ENCODE measurements around the gene BABAM2.

The BABAM2 gene

GRCh38 chr2:28343184-28343942 lies 452.8 kb downstream of the BABAM2 start:
- DNase-seq (ENCODE audit: low read depth in 3 of 3) = no peak

- no peak for DNase-seq (ENCODE audit: low read depth in 3 of 3)
Measured at GRCh38 chr2:28343971-28344715, 453.6 kb downstream of the BABAM2 start.

GRCh38 chr2:28344756-28345373 lies 454.3 kb downstream of the BABAM2 start:
- DNase-seq (ENCODE audit: low read depth in 3 of 3) = no peak

GRCh38 chr2:28345619-28346018 lies 455.1 kb downstream of the BABAM2 start:
- no peak for DNase-seq (ENCODE audit: low read depth in 3 of 3)

- no peak for DNase-seq (ENCODE audit: low read depth in 3 of 3)
Measured at GRCh38 chr2:28346587-28346986, 456.1 kb downstream of the BABAM2 start.

- DNase-seq (ENCODE audit: low read depth in 3 of 3) = no peak
Measured at GRCh38 chr2:28347193-28347592, 456.7 kb downstream of the BABAM2 start.

GRCh38 chr2:28347596-28347995 lies 457.1 kb downstream of the BABAM2 start:
- no peak for DNase-seq (ENCODE audit: low read depth in 3 of 3)

GRCh38 chr2:28348149-28348567 lies 457.6 kb downstream of the BABAM2 start:
- DNase-seq (ENCODE audit: low read depth in 3 of 3) = peak in 1 of 3 experiments; percentile 38

- no peak for DNase-seq (ENCODE audit: low read depth in 3 of 3)
Measured at GRCh38 chr2:28348921-28349320, 458.4 kb downstream of the BABAM2 start.

- no peak for DNase-seq (ENCODE audit: low read depth in 3 of 3)
Measured at GRCh38 chr2:28349546-28350165, 459.1 kb downstream of the BABAM2 start.

GRCh38 chr2:28350196-28350595 lies 459.7 kb downstream of the BABAM2 start:
- no peak for DNase-seq (ENCODE audit: low read depth in 3 of 3)

- DNase-seq (ENCODE audit: low read depth in 3 of 3) = no peak
Measured at GRCh38 chr2:28350791-28351285, 460.3 kb downstream of the BABAM2 start.

- DNase-seq (ENCODE audit: low read depth in 3 of 3) = no peak
Measured at GRCh38 chr2:28351621-28352020, 461.1 kb downstream of the BABAM2 start.

GRCh38 chr2:28352104-28352503 lies 461.6 kb downstream of the BABAM2 start:
- DNase-seq (ENCODE audit: low read depth in 3 of 3) = no peak

GRCh38 chr2:28352610-28353195 lies 462.2 kb downstream of the BABAM2 start:
- DNase-seq (ENCODE audit: low read depth in 3 of 3) = no peak

GRCh38 chr2:28354920-28355520 lies 464.5 kb downstream of the BABAM2 start:
- DNase-seq (ENCODE audit: low read depth in 3 of 3) = no peak

- no peak for DNase-seq (ENCODE audit: low read depth in 3 of 3)
Measured at GRCh38 chr2:28355521-28356094, 465.1 kb downstream of the BABAM2 start.

- DNase-seq (ENCODE audit: low read depth in 3 of 3) = peak in 1 of 3 experiments; percentile 35
Measured at GRCh38 chr2:28356095-28356911, 465.8 kb downstream of the BABAM2 start.

- no peak for DNase-seq (ENCODE audit: low read depth in 3 of 3)
Measured at GRCh38 chr2:28357055-28357454, 466.5 kb downstream of the BABAM2 start.
